PFSK-1 (cell line): ENCODE measurements around the gene AOAH.

Source experiments
- FOXP2 ChIP-seq: optimal IDR thresholded peaks from 2 replicates; pipeline ENCODE3; 2011; ENCODE audit warnings: borderline replicate concordance, control low read depth, inconsistent platforms; ENCODE audit not compliant: insufficient read depth; ENCODE audit errors: extremely low read length, extremely low read depth
- POLR2AphosphoS5 ChIP-seq: IDR thresholded peaks from 2 replicates; pipeline ENCODE4 v1.6.1; 2012; ENCODE audit warnings: low read depth, mild to moderate bottlenecking, control low read depth, low read length, moderate library complexity
- REST ChIP-seq, 2 experiments: IDR thresholded peaks; 2 replicates each; pipeline versions ENCODE4 v1.6.1 to v1.8.0; 2011 to 2012; ENCODE audit warnings: low read depth in 2 of 2, low read length in 2 of 2, control low read depth in 1 of 2, inconsistent platforms in 1 of 2, mild to moderate bottlenecking in 1 of 2, moderate library complexity in 1 of 2; ENCODE audit not compliant: insufficient read depth in 1 of 2
- SIN3A ChIP-seq: IDR thresholded peaks from 2 replicates; pipeline ENCODE4 v1.6.1; 2012; ENCODE audit warnings: mild to moderate bottlenecking, low read length, moderate library complexity, borderline replicate concordance; ENCODE audit not compliant: insufficient read depth
- TAF1 ChIP-seq: IDR thresholded peaks from 2 replicates; pipeline ENCODE4 v1.6.1; 2012; ENCODE audit warnings: low read length, control low read depth, borderline replicate concordance; ENCODE audit not compliant: insufficient read depth

Gene AOAH

GRCh38 chr7:36583318-36583717, 141.0 kb downstream of the AOAH start:
- TF ChIP-seq TAF1 (no peak), FOXP2 (no peak), SIN3A (no peak), POLR2AphosphoS5 (no peak), REST (IDR thresholded peaks at IDR 0.05; ENCODE audit: insufficient read depth in 1 of 2, low read depth in 2 of 2, low read length in 2 of 2) (no peak)

- TF ChIP-seq TAF1, result no peak
- TF ChIP-seq REST (IDR thresholded peaks at IDR 0.05; ENCODE audit: insufficient read depth in 1 of 2, low read depth in 2 of 2, low read length in 2 of 2), result no peak
- no peak for TF ChIP-seq FOXP2
- no peak for TF ChIP-seq POLR2AphosphoS5
- no peak for TF ChIP-seq SIN3A
Measured at GRCh38 chr7:36575832-36576231, 148.5 kb downstream of the AOAH start.

GRCh38 chr7:36573066-36573465, 151.2 kb downstream of the AOAH start:
- TF ChIP-seq SIN3A, result no peak
- TF ChIP-seq FOXP2, result no peak
- TF ChIP-seq REST (IDR thresholded peaks at IDR 0.05; ENCODE audit: insufficient read depth in 1 of 2, low read depth in 2 of 2, low read length in 2 of 2), result no peak
- TF ChIP-seq POLR2AphosphoS5, result no peak
- no peak for TF ChIP-seq TAF1

GRCh38 chr7:36571190-36571560, 153.1 kb downstream of the AOAH start:
- TF ChIP-seq POLR2AphosphoS5 (no peak), TAF1 (no peak), SIN3A (no peak), FOXP2 (no peak), REST (IDR thresholded peaks at IDR 0.05; ENCODE audit: insufficient read depth in 1 of 2, low read depth in 2 of 2, low read length in 2 of 2) (no peak)
